Lower leg skin (tissue), 3 donors: Measurements from ENCODE around the gene HECA.

Experiments
- CTCF ChIP-seq, 3 donors: fragments of 450-650 bp; IDR thresholded peaks; one replicate each; pipeline ENCODE4 v1.5.1; 2016; ENCODE audit warnings: antibody characterized with exemption in 3 of 3, mild to moderate bottlenecking in 3 of 3, moderate library complexity in 2 of 3
- POLR2A ChIP-seq, 2 donors: fragments of 450-650 bp; IDR thresholded peaks; one replicate each; pipeline ENCODE4 v1.6.1; 2016 to 2017; ENCODE audit warnings: antibody characterized with exemption in 2 of 2, mild to moderate bottlenecking in 1 of 2, moderate library complexity in 1 of 2

GRCh38 chr6:139112146-139112545 is 22.7 kb upstream of the HECA start:
- TF ChIP-seq POLR2A (IDR thresholded peaks at IDR 0.05) (no peak), CTCF (IDR thresholded peaks at IDR 0.05) (no peak)
